GM23248 (cell line): ENCODE measurements around the gene DGKK.

Source experiments
- EZH2 ChIP-seq: fragments of 200-600 bp; sonication (generic); IDR thresholded peaks from 2 replicates; pipeline ENCODE4 v1.6.1; 2018; ENCODE audit warnings: antibody characterized with exemption, mild to moderate bottlenecking; ENCODE audit not compliant: insufficient read depth, poor library complexity, severe bottlenecking
- EZH2phosphoT487 ChIP-seq: fragments of 200-600 bp; sonication (generic); IDR thresholded peaks from 2 replicates; pipeline ENCODE4 v1.6.1; 2018; ENCODE audit warnings: antibody characterized with exemption, moderate library complexity, mild to moderate bottlenecking, low read depth; ENCODE audit not compliant: insufficient read depth

GRCh38 chrX:50333308-50333707 is 137.3 kb downstream of the DGKK start:
- TF ChIP-seq EZH2, result no peak
- TF ChIP-seq EZH2phosphoT487, result no peak
